Measurements from ENCODE around the gene IDNK.

Gene IDNK

DNA sequence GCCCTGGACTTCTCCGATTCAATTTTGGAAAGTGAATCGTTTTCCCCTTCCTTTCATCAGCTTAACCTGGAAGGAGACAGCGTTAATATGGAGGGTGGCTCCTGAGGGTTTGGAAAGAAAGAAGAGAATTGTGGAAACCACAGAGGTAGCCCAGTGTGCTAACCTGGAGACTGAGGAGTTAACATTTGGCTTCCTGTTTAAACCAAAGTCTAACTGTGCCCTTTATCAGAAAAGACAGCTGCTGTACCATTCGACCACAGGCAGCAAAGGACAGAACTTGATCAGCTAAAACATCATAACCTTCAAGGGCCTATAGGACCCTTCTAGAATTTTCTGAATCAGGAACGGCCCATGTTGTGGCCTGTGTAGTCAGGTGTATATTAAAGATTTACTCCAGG lies 735 bp downstream of the IDNK start:
- TF ChIP-seq GATA2 (IDR thresholded peaks at IDR 0.05; ENCODE audit: low read depth, low read length) (no peak), GATA3 (IDR thresholded peaks at IDR 0.05; ENCODE audit: low read depth, low read length) (no peak)

- TF ChIP-seq GATA3 (IDR thresholded peaks at IDR 0.05; ENCODE audit: low read depth, low read length) (no peak), GATA2 (IDR thresholded peaks at IDR 0.05; ENCODE audit: low read depth, low read length) (no peak)
Observed at GRCh38 chr9:83625178-83625577, 2.2 kb downstream of the IDNK start.

- TF ChIP-seq GATA3 (IDR thresholded peaks at IDR 0.05; ENCODE audit: low read depth, low read length): no peak
- no peak for TF ChIP-seq GATA2 (IDR thresholded peaks at IDR 0.05; ENCODE audit: low read depth, low read length)
Observed at GRCh38 chr9:83628540-83628939, 5.6 kb downstream of the IDNK start.

DNA sequence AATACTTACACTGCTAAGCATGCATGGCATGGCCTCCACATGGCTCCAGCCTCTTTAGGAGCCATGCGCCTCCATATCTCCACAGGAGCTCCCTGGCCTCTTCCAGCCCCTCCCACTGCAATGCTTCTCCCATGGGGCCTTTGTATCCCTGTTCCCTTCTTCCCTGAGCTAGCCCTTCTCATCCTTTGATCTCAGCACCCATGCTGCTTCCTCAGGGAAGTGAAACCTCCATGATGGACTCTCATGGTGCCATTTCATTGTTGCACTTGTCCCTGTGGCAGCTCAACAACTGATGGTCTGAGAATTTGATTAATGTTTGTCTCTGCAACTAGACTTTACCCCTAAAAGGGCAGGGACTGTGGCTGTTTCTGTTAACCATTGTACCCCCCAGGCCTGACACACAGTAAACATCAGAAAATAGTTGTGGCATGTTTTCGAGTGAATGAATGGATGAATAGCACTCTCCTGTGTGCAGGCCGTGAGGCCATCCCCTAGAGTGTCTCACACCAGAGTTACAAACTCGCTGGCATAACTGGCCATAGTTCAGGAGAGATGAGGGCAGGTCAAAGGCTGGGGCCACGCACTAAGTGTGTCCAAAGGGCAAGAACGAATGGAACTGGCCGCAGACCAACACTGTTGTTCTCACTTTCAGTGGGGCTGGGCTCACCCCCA lies 6.6 kb downstream of the IDNK start:
- no peak for TF ChIP-seq GATA2 (IDR thresholded peaks at IDR 0.05; ENCODE audit: low read depth, low read length)
- no peak for TF ChIP-seq GATA3 (IDR thresholded peaks at IDR 0.05; ENCODE audit: low read depth, low read length)

DNA sequence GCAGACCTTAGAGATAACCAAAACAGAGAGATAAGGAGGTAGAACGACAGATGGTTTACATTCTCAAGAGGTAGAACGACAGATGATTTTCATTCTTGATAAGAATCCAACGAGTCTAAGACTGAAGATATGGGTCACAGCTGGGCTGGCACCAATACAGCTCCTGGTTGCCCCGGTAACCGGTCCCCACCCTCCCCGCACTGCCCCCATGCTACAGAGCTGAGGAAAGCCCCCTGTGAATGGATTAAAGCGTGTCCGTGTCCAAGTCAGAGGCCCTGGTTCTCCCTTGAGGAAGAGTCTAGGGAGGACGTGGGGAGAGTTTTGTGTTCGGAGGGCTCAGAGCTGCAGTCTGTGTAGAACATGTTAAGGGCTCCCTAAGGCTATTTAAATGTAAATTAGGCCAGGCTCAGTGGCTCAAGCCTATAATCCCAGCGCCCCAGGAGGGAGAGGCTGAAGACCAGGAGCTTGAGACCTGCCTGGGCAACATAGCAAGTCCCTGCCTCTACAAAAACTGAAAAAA lies 8.1 kb downstream of the IDNK start:
- no peak for TF ChIP-seq GATA2 (IDR thresholded peaks at IDR 0.05; ENCODE audit: low read depth, low read length)
- TF ChIP-seq GATA3 (IDR thresholded peaks at IDR 0.05; ENCODE audit: low read depth, low read length): no peak

DNA sequence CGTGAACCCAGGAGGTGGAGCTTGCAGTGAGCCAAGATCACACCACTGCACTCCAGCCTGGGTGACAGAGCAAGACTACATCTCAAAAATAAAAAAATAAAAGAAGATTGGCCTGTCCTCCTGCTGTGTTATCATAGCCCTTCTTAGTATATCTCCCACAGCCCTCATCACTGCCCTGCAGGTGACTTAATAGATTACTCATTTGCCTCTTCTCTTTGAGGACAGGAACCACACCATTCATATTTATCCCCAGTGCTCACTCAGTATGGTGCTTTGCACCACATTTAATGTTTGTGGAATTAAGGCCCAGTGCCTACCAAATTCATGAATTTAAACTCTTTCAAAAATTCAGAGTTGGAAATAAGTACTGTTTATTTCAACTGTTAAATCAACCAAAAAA lies 10.3 kb downstream of the IDNK start:
- no peak for TF ChIP-seq GATA3 (IDR thresholded peaks at IDR 0.05; ENCODE audit: low read depth, low read length)
- TF ChIP-seq GATA2 (IDR thresholded peaks at IDR 0.05; ENCODE audit: low read depth, low read length): no peak

- TF ChIP-seq GATA3 (IDR thresholded peaks at IDR 0.05; ENCODE audit: low read depth, low read length) (no peak), GATA2 (IDR thresholded peaks at IDR 0.05; ENCODE audit: low read depth, low read length) (no peak)
Observed at GRCh38 chr9:83633676-83634075, 10.7 kb downstream of the IDNK start.

GRCh38 chr9:83636813-83637212 lies 13.9 kb downstream of the IDNK start:
- TF ChIP-seq GATA2 (IDR thresholded peaks at IDR 0.05; ENCODE audit: low read depth, low read length): no peak
- TF ChIP-seq GATA3 (IDR thresholded peaks at IDR 0.05; ENCODE audit: low read depth, low read length): no peak

DNA sequence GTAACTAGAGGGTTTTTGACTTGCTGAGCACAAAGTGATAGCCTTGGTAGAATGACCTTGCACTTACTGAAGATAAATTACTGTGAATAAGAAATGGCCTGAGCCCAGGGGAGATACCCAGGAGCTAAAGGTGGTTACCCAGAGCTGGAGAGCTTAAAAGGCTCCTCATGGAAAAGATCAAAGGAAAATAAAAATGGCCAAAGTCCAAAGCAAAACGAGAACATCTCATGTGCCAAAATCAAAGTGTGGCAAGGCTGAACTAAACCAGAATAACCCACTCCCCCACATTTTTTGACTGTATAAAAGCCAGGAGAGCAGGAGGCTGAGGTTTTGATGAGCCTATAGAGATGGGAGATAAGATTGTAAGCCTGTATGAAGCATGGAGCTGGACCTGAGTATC lies 14.4 kb downstream of the IDNK start:
- TF ChIP-seq GATA3 (IDR thresholded peaks at IDR 0.05; ENCODE audit: low read depth, low read length) (no peak), GATA2 (IDR thresholded peaks at IDR 0.05; ENCODE audit: low read depth, low read length) (no peak)

DNA sequence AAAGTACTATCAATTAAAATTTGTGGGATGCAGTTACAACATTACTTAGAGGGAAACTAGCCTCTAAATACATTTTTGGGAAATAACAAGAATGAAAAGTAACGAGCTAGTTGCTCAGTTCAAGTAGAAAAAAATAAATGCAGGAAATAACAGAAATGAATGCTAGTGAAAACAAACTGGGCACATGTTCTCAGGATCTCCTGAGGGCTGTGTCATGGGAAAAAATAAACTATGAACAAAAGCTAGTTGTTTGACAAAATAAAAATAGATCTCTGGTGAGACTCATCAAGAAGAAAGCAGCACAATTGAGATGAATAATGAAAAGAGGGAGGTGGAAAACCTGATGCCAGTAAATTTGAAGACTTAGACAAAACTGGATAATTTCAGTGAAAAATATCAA lies 16.3 kb downstream of the IDNK start:
- no peak for TF ChIP-seq GATA2 (IDR thresholded peaks at IDR 0.05; ENCODE audit: low read depth, low read length)
- TF ChIP-seq GATA3 (IDR thresholded peaks at IDR 0.05; ENCODE audit: low read depth, low read length): no peak

DNA sequence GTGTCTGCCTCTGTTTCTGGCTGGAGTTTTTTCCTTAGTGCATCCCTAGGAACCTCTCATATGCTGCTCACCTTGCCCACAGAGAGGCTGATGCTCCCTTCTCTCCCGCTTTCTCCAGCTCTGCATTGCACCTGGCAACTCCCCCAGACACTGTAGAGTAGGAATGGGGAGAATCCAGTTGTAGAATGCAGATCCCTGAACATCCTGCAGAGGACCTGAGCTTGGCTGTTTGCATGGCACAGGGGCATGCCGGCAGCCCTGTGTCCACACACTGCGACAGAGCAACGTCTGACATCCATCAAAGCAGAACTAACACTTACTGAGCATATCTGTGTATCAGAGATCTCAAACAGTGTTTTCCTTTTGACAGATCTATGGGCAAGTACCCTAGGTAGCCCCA lies 19.9 kb downstream of the IDNK start:
- TF ChIP-seq GATA3 (IDR thresholded peaks at IDR 0.05; ENCODE audit: low read depth, low read length) (no peak), GATA2 (IDR thresholded peaks at IDR 0.05; ENCODE audit: low read depth, low read length) (no peak)

GRCh38 chr9:83646500-83647239 lies 23.7 kb downstream of the IDNK start:
- TF ChIP-seq GATA2 (IDR thresholded peaks at IDR 0.05; ENCODE audit: low read depth, low read length): no peak

DNA sequence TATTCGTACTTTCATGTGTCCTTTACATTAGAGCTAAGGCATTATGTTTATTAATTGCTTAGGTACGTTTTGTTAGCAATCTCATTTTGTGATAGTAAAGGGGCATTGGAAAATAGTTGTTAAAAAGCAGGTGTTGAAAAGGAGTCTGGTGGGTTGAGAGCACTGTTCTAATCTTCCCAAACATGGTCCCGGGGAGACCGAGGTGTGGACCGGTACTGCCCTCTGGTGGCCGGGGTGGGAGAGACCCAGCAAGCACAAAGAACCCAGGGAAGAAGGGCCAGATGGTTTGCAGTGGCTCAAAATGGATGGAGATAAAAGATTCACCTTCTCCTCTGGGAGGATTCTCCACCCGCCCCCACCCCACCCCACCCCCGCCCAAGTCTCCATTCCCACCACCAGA lies 26.1 kb downstream of the IDNK start:
- no peak for TF ChIP-seq GATA3 (IDR thresholded peaks at IDR 0.05; ENCODE audit: low read depth, low read length)
- no peak for TF ChIP-seq GATA2 (IDR thresholded peaks at IDR 0.05; ENCODE audit: low read depth, low read length)

- TF ChIP-seq GATA2 (IDR thresholded peaks at IDR 0.05; ENCODE audit: low read depth, low read length) (peak; percentile 75), GATA3 (IDR thresholded peaks at IDR 0.05; ENCODE audit: low read depth, low read length) (no peak)
Observed at GRCh38 chr9:83649515-83649914, 26.6 kb downstream of the IDNK start.

- TF ChIP-seq GATA3 (IDR thresholded peaks at IDR 0.05; ENCODE audit: low read depth, low read length) (no peak), GATA2 (IDR thresholded peaks at IDR 0.05; ENCODE audit: low read depth, low read length) (no peak)
Observed at GRCh38 chr9:83651558-83651957, 28.6 kb downstream of the IDNK start.
